GM12891 (cell line): ENCODE data around the gene TEPSIN.

Experiments used
- POLR2A ChIP-seq: IDR thresholded peaks from 2 replicates; pipeline ENCODE4 v1.6.1; 2011; ENCODE audit warnings: low read depth, low read length, control low read depth
- POLR2AphosphoS5 ChIP-seq: IDR thresholded peaks from 2 replicates; pipeline ENCODE4 v1.6.1; 2011; ENCODE audit warnings: low read depth, low read length, control low read depth
- POU2F2 ChIP-seq: IDR thresholded peaks from 2 replicates; pipeline ENCODE4 v1.6.1; 2011; ENCODE audit warnings: low read depth, mild to moderate bottlenecking, control low read depth, low read length, moderate library complexity
- SPI1 ChIP-seq: IDR thresholded peaks from 2 replicates; pipeline ENCODE4 v1.6.1; 2011; ENCODE audit warnings: low read depth, low read length, control low read depth
- TAF1 ChIP-seq: IDR thresholded peaks from 2 replicates; pipeline ENCODE4 v1.6.1; 2011; ENCODE audit warnings: low read depth, low read length, control low read depth

DNA sequence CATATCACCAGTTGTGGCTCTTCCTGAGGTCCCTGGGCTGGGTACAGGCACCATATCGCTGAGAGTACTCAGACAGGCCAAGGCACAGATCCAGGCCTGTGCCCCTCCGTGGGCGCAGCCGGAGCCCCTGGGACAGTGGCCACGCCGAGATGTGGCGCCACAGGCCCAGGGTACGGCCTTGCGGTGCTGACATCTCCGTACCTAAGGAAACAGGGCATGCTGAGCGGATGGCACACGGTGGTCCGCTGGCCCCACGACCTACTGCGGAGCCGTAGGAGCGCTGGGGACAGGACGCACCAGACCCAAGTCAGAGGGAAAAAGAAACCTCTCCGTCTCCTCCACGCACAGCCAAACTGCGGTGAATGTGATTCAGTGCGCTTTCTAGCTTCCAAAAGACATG lies 26.7 kb upstream of the TEPSIN start:
- TF ChIP-seq TAF1 (no peak), POLR2A (no peak), POLR2AphosphoS5 (no peak), POU2F2 (no peak), SPI1 (no peak)
